ENCODE data around the gene OSTC. TPM values are rescaled to one million over a fixed set of nuclear protein-coding genes. Genes with fewer than 3 reads are reported as not detected.
A peak's percentile ranks its signal among the peaks of the same experiment; 100 is the strongest.

OSTC gene
- total RNA-seq, 2 donors from 2014 or later, result 195 to 215 TPM

DNA sequence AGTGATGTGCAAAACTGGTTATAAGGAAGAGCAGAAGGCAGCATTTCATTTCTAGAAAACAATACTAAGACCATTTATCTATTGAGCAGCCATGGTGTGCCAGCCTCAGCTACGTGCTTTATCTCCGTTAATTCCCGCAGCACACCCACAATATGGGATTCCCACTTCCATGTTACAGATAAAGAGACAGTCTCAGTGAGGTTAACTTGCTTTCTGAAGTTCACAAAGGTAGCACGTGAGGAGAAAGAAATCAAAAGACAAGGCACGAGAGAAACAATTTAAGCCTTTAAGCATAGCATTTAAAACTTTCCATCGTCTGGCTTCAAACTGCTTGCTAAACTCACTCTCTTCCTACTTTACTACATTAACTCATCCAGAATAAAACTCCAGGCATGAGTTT lies 38.0 kb upstream of the OSTC start:
- Mint-ChIP-seq H3K27me3 (ENCODE audit: insufficient read depth) (no peaks in the 10 kb centered on the region), H3K4me3 (no peak overlapping the region), H3K27ac (no peak overlapping the region), H3K9me3 (peaks cover 15% of the 10 kb centered on the region), H3K36me3 (ENCODE audit: low read depth) (peaks cover 3% of the 10 kb centered on the region), H3K4me1 (peaks cover 7% of the 10 kb centered on the region)
- TF ChIP-seq, protein P1, sequence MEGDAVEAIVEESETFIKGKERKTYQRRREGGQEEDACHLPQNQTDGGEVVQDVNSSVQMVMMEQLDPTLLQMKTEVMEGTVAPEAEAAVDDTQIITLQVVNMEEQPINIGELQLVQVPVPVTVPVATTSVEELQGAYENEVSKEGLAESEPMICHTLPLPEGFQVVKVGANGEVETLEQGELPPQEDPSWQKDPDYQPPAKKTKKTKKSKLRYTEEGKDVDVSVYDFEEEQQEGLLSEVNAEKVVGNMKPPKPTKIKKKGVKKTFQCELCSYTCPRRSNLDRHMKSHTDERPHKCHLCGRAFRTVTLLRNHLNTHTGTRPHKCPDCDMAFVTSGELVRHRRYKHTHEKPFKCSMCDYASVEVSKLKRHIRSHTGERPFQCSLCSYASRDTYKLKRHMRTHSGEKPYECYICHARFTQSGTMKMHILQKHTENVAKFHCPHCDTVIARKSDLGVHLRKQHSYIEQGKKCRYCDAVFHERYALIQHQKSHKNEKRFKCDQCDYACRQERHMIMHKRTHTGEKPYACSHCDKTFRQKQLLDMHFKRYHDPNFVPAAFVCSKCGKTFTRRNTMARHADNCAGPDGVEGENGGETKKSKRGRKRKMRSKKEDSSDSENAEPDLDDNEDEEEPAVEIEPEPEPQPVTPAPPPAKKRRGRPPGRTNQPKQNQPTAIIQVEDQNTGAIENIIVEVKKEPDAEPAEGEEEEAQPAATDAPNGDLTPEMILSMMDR (conservative IDR thresholded peaks at IDR 0.05), result no peak
- no peaks in the 10 kb centered on the region for H3K27me3 ChIP-seq (ENCODE audit: control insufficient read depth, insufficient read depth, low read length, poor library complexity, severe bottlenecking)
- no peak overlapping the region for H3K4me3 ChIP-seq (ENCODE audit: low read length)
- H3K36me3 ChIP-seq (ENCODE audit: control insufficient read depth, insufficient read depth, low read length), result no peaks in the 10 kb centered on the region
- peaks cover 18% of the 10 kb centered on the region for H3K9me3 ChIP-seq (ENCODE audit: control insufficient read depth, low read length)
- no peak for DNase-seq
- H3K9ac ChIP-seq (ENCODE audit: extremely low read depth, low read length, poor library complexity, severe bottlenecking), result no peak overlapping the region
- 87 to 91% methylated on average over 4 to 6 of the region's 6 CpGs for WGBS, 2 experiments (ENCODE audit: insufficient coverage in 1 of 2, insufficient read length in 1 of 2)
- H3K27ac ChIP-seq (ENCODE audit: low read depth, low read length), result no peak overlapping the region
- peaks cover 4% of the 10 kb centered on the region for H3K4me1 ChIP-seq (ENCODE audit: control insufficient read depth, insufficient read depth, low read length)

DNA sequence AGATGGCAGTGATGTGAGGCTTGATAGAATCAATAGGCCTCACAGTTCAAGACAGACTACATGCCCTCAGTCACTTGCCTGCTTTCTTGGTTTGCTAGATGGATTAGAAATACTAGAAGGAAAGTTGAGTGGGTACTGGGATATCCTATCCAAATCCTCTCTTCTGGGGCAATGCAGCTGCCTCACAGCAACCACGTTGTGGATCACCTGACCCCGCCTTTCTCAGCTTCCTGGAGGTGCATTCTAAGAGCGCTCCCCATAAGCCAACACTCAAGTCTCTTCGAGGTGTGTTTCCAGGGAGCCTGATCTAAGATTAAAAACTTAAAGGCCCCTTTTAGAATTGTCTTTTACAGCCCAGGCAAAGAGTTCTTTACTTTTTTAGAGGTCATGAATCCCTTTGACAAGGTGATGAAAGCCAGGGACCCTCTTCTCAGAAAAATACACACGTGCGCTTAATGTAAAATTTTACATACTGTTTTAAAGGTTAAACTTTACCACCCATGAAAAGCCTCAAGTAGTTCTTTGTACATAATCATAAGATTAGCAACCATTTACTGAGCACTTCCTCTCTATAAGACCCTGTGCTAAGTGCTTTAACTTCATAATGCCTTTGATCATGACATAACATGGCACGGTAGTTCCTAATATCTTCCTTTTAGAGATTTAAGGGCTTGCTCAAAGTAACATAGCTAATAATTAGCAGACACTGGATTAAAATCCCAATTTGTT lies 30.9 kb upstream of the OSTC start:
- Mint-ChIP-seq H3K4me3 (peak overlapping the region; percentile 99), H3K4me1 (peaks cover 38% of the 10 kb centered on the region), H3K9me3 (peaks cover 15% of the 10 kb centered on the region), H3K27me3 (ENCODE audit: insufficient read depth) (no peaks in the 10 kb centered on the region), H3K36me3 (ENCODE audit: low read depth) (peaks cover 36% of the 10 kb centered on the region), H3K27ac (peak overlapping the region; percentile 98)
- Histone ChIP-seq H3K4me3 (ENCODE audit: low read length) (peak overlapping the region; percentile 99), H3K9me3 (ENCODE audit: control insufficient read depth, low read length) (peaks cover 18% of the 10 kb centered on the region), H3K4me1 (ENCODE audit: control insufficient read depth, insufficient read depth, low read length) (peaks cover 3% of the 10 kb centered on the region), H3K36me3 (ENCODE audit: control insufficient read depth, insufficient read depth, low read length) (peaks cover 30% of the 10 kb centered on the region), H3K27ac (ENCODE audit: low read depth, low read length) (no peak overlapping the region), H3K27me3 (ENCODE audit: control insufficient read depth, insufficient read depth, low read length, poor library complexity, severe bottlenecking) (no peaks in the 10 kb centered on the region), H3K9ac (ENCODE audit: extremely low read depth, low read length, poor library complexity, severe bottlenecking) (no peak overlapping the region)
- TF ChIP-seq, protein P1 (conservative IDR thresholded peaks at IDR 0.05), result no peak
- peak; percentile 44 for DNase-seq
- WGBS, 2 experiments (ENCODE audit: insufficient coverage in 1 of 2, insufficient read length in 1 of 2), result 87 to 92% methylated on average over 7 of the region's 7 CpGs

DNA sequence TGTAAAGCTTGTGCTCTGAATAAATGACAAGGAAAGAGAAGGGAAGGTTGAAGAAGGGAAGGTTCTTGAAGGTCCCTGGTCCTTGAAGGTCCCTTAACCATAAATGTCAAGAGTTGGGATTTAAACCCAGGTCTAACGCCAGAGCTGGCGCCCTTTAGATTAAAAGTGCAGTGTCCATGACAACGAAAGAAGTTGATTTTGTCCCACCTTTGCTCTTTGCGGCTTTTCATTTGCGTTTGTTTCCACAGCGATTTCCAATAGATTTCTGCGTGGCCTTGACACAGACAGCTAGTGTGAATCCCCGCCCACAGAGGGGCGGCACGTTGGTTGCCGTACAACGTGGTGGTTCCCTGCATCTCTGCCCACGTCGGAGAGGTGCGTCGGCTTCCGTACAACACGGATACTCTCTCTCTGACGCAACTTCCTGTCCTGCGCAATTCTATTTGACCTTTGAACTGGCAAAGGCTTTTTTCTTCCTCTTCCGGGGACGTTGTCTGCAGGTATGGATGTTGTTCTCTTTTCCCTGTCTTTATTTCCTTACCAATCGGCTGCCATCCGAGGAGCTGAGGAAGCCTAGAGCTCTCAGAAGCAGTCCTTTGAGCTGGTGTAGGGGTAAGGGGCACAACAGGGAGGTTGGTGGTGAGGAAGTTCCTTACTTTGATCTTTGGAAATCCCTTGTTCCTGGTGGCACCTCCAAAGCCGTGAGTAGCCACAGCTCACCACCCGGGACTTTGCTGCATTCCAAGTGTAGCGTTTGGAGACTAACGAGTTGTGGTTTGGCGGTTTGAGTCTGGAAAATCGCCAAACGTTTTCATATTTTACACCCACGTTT lies 30.1 kb upstream of the OSTC start, which contains the start of gene RPL34:
Gene RPL34, plus strand, starts transcription at position 476 of the 832 bp plus-strand sequence. CDS start 1,384 bp downstream, outside the sequence.
- peaks cover 38% of the 10 kb centered on the region for H3K36me3 ChIP-seq (ENCODE audit: control insufficient read depth, insufficient read depth, low read length)
- H3K27ac ChIP-seq (ENCODE audit: low read depth, low read length), result peak within 1 kb of the TSS; percentile 81
- peak within 1 kb of the TSS; percentile 99 for H3K4me3 Mint-ChIP-seq
- TF ChIP-seq, protein P1 (conservative IDR thresholded peaks at IDR 0.05), result no peak
- peaks cover 43% of the 10 kb centered on the region for H3K36me3 Mint-ChIP-seq (ENCODE audit: low read depth)
- H3K4me1 Mint-ChIP-seq, result peaks cover 39% of the 10 kb centered on the region
- H3K9ac ChIP-seq (ENCODE audit: extremely low read depth, low read length, poor library complexity, severe bottlenecking), result peak within 1 kb of the TSS; percentile 98
- H3K9me3 ChIP-seq (ENCODE audit: control insufficient read depth, low read length), result peaks cover 11% of the 10 kb centered on the region
- H3K27ac Mint-ChIP-seq, result peak within 1 kb of the TSS; percentile 98
- H3K9me3 Mint-ChIP-seq, result peaks cover 15% of the 10 kb centered on the region
- H3K4me1 ChIP-seq (ENCODE audit: control insufficient read depth, insufficient read depth, low read length), result peaks cover 3% of the 10 kb centered on the region
- no peaks in the 10 kb centered on the region for H3K27me3 ChIP-seq (ENCODE audit: control insufficient read depth, insufficient read depth, low read length, poor library complexity, severe bottlenecking)
- WGBS, 2 experiments (ENCODE audit: insufficient coverage in 1 of 2, insufficient read length in 1 of 2), result 2 to 6% methylated on average over 20 to 31 of the region's 32 CpGs
- H3K27me3 Mint-ChIP-seq (ENCODE audit: insufficient read depth), result no peaks in the 10 kb centered on the region
- peak within 1 kb of the TSS; percentile 99 for H3K4me3 ChIP-seq (ENCODE audit: low read length)
- peak; percentile 97 for DNase-seq

Measured in endodermal cell (in vitro differentiated cells).